Stomach (tissue), 9 donors: Measurements from ENCODE around the gene SLC18A3. TPM values are rescaled to one million over a fixed set of nuclear protein-coding genes. Genes with fewer than 3 reads are reported as not detected.

Experiments
- DNase-seq, 2 donors: peaks; one replicate each; pipeline versions ENCODE4 v3.0.0 to v3.0.0-alpha.2; 2013 to 2019
- H3K27ac ChIP-seq, 5 donors: fragments of 200-600 bp in 4 of 5; sonication (generic) in 4 of 5; one replicate each; pipeline ENCODE4 v1.5.1; 2013 to 2019; ENCODE audit warnings: mild to moderate bottlenecking in 1 of 5, moderate library complexity in 1 of 5
- H3K27me3 ChIP-seq, 3 donors: fragments of 200-600 bp; sonication (generic); one replicate each; pipeline ENCODE4 v1.5.1; 2017 to 2019; ENCODE audit warnings: mixed run types in 1 of 3
- H3K36me3 ChIP-seq, 4 donors: fragments of 200-600 bp; sonication (generic); 1 replicate in 3 of 4; 2 replicates in 1 of 4; pipeline ENCODE4 v1.5.1; 2016 to 2019
- H3K4me1 ChIP-seq, 4 donors: fragments of 200-600 bp; sonication (generic); one replicate each; pipeline ENCODE4 v1.5.1; 2016 to 2019
- H3K4me3 ChIP-seq, 4 donors: fragments of 200-600 bp; sonication (generic) in 3 of 4; one replicate each; pipeline ENCODE4 v1.5.1; 2016 to 2019; ENCODE audit warnings: mild to moderate bottlenecking in 1 of 4
- H3K9me3 ChIP-seq, 4 donors: fragments of 200-600 bp; sonication (generic); one replicate each; pipeline ENCODE4 v1.5.1; 2016 to 2019
- EP300 ChIP-seq: sonication (generic); formaldehyde crosslinking; IDR thresholded peaks from one replicate; pipeline ENCODE4 v1.6.1; 2017; ENCODE audit warnings: antibody characterized with exemption
- POLR2A ChIP-seq, 4 donors: fragments of 450-650 bp; IDR thresholded peaks; one replicate each; pipeline ENCODE4 v1.6.1; 2016; ENCODE audit warnings: antibody characterized with exemption in 4 of 4, control low read depth in 2 of 4, mild to moderate bottlenecking in 1 of 4, moderate library complexity in 1 of 4
- POLR2AphosphoS5 ChIP-seq, 3 donors: sonication (generic); formaldehyde crosslinking; IDR thresholded peaks; one replicate each; pipeline ENCODE4 v1.6.1; 2016; ENCODE audit warnings: antibody characterized with exemption in 3 of 3
- WGBS, 5 donors: extraction: QIAGEN DNeasy Blood & Tissue Kit in 3 of 5; methylation state at CpG; one replicate each; pipeline versions ENCODE4 v1.1.5 to v1.1.7; 2013 to 2018; 5-methylcytosine and 5-hydroxymethylcytosine counted together
- intact Hi-C: fragments of 100-400 bp; cut with DNase I; formaldehyde crosslinking; loops from one replicate; pipeline ENCODE4 v1.15.1; 2023; ENCODE audit warnings: low total_unique reads
- polyA plus RNA-seq, 3 donors: library from polyadenylated mRNA; stranded (reverse); fragments of 200-250 nt; gene quantifications; one replicate each; pipeline ENCODE4 v1.2.3, GENCODE V29; 2013
- total RNA-seq, 5 donors: library from RNA; depleted of rRNA; stranded (reverse); fragments of >200 nt; gene quantifications; one replicate each; pipeline versions ENCODE4 v1.1.0 to v1.2.3, GENCODE V29; 2014 to 2016
- TF ChIP-seq, protein P1 (sequence below), 7 experiments: fragments of 450-650 bp in 4 of 7; fragments of 200-600 bp in 3 of 7; sonication (generic) in 3 of 7; IDR thresholded peaks; one replicate each; pipeline ENCODE4 v1.5.1; 2016 to 2019; ENCODE audit warnings: antibody characterized with exemption in 7 of 7, control low read depth in 2 of 7, mild to moderate bottlenecking in 1 of 7
- donor health status: healthy with polysubstance abuse.
- donor health status: Bipolar disorder and iron deficiency.
- donor health status: healthy.

Gene SLC18A3
- total and polyA plus RNA-seq, 8 donors: 0.20 to 0.73 TPM; not detected in 6

DNA sequence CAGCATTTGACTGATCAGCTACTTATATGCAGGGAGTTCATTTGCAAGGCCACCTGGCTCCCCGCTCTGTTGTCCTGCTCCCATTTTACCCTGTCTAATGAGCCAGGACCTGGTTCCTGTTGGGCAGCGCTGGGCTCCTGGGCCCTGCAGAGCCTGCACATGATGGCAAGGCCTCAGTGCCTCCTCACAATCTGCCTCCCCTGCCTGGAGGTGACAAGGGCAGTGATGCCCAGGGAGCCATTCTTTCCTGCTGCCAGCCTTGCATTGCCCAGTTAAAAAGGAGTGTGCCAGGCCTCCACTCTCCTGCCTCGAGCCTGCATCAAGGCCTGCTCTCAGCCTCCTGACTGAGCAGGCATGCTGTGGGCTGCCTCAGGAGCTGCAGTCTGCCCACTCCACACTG lies 32.2 kb downstream of the SLC18A3 start:
- Histone ChIP-seq H3K27me3 (peaks cover 0 to 66% (median 19%) of the 10 kb centered on the region in 3 donors), H3K4me1 (no peaks in the 10 kb centered on the region), H3K9me3 (no peaks in the 10 kb centered on the region), H3K36me3 (no peaks in the 10 kb centered on the region), H3K4me3 (no peak overlapping the region), H3K27ac (no peak overlapping the region)
- no peak for TF ChIP-seq POLR2A (IDR thresholded peaks at IDR 0.05)
- TF ChIP-seq, protein P1, sequence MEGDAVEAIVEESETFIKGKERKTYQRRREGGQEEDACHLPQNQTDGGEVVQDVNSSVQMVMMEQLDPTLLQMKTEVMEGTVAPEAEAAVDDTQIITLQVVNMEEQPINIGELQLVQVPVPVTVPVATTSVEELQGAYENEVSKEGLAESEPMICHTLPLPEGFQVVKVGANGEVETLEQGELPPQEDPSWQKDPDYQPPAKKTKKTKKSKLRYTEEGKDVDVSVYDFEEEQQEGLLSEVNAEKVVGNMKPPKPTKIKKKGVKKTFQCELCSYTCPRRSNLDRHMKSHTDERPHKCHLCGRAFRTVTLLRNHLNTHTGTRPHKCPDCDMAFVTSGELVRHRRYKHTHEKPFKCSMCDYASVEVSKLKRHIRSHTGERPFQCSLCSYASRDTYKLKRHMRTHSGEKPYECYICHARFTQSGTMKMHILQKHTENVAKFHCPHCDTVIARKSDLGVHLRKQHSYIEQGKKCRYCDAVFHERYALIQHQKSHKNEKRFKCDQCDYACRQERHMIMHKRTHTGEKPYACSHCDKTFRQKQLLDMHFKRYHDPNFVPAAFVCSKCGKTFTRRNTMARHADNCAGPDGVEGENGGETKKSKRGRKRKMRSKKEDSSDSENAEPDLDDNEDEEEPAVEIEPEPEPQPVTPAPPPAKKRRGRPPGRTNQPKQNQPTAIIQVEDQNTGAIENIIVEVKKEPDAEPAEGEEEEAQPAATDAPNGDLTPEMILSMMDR (IDR thresholded peaks at IDR 0.05): no peak
- no peak for TF ChIP-seq POLR2AphosphoS5 (IDR thresholded peaks at IDR 0.05)
- no peak for TF ChIP-seq EP300
- WGBS, 5 donors: 86 to 94% (median 88%) methylated on average over 2 to 3 of the region's 3 CpGs
- no peak for DNase-seq
- intact Hi-C loops: no loop called here

DNA sequence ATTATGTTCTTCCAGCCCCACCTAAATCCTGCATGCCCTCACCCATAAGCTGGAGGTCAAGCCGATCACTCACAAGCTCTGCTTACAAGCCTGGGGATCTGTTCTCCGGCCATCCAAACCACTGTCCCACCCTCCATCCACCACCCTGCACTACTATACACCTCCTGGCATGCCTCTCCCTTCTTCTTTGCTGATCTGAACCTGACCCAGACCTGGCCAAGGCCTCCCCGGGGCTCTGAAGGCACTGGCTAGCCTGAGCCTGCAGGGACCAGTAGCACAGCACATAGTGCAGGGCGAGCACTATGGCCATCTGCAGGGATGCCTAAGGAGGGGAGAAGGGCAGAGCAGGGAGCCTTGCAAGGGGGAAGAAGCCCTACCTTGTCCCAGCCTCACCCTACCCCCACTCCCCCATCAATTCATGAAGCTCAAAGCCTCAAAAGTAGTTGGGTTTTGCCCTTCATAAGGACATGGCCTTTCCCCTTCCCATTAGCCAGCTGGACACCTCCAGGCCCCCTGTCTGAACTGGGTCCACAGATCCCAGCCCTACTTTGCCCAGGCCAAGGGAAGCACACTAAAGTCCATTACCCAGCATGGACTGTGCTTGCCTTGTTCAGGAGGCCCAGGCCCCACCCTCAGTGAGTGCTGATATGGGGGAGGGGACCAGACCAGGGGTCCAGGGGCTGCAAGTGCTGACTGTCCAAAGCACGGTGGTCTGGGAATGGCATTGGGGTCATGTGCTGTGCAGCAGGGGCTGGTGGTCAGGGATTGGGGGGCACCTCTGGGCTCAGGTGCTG lies 33.3 kb downstream of the SLC18A3 start:
- H3K27ac ChIP-seq: no peak overlapping the region
- DNase-seq: no peak
- H3K36me3 ChIP-seq: no peaks in the 10 kb centered on the region
- H3K9me3 ChIP-seq: no peaks in the 10 kb centered on the region
- WGBS, 5 donors: 79 to 93% (median 85%) methylated on average over 5 of the region's 5 CpGs
- H3K4me1 ChIP-seq: no peaks in the 10 kb centered on the region
- peaks cover 0 to 66% (median 19%) of the 10 kb centered on the region in 3 donors for H3K27me3 ChIP-seq
- H3K4me3 ChIP-seq: no peak overlapping the region
- intact Hi-C loops: no loop called here
- TF ChIP-seq POLR2AphosphoS5 (IDR thresholded peaks at IDR 0.05): no peak
- no peak for TF ChIP-seq EP300
- TF ChIP-seq, protein P1 (IDR thresholded peaks at IDR 0.05): no peak
- TF ChIP-seq POLR2A (IDR thresholded peaks at IDR 0.05): no peak

DNA sequence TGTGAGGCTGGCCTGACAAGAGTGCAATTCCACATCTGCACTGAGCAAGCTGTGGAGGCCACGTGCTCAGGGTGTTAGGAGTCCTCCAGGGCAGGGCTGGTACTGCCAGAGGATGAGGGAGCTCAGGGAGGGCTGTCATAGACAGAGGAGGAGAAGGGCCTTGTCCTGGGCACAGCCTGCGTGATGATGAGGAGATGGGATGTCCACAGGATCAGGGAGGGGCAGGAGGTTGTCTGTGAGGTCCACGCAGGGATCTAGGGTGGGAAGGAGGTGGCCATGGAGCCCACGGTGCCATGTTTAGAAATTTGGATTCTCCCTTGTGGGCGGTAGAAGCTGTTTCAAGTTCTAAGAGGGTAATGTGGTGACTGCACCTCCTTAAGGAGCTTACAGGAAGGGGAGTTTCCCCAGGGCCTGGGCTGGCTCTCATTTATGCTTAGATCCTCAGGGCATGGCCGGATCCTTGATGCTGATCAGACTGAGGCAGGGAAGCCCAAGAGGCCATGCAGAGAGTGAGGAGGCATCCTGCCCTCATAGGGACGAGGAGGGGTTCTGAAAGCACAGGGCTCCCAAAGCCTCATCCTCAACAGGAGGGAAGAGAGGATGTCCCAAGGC lies 34.0 kb downstream of the SLC18A3 start:
- intact Hi-C loops: no loop called here
- Histone ChIP-seq H3K4me1 (no peaks in the 10 kb centered on the region), H3K4me3 (no peak overlapping the region), H3K27me3 (peaks cover 0 to 60% (median 19%) of the 10 kb centered on the region in 3 donors), H3K27ac (no peak overlapping the region), H3K9me3 (no peaks in the 10 kb centered on the region), H3K36me3 (no peaks in the 10 kb centered on the region)
- no peak for TF ChIP-seq POLR2A (IDR thresholded peaks at IDR 0.05)
- whole genome bisulfite sequencing, 5 donors: 64 to 80% (median 77%) methylated on average over 7 of the region's 7 CpGs
- DNase-seq: no peak

DNA sequence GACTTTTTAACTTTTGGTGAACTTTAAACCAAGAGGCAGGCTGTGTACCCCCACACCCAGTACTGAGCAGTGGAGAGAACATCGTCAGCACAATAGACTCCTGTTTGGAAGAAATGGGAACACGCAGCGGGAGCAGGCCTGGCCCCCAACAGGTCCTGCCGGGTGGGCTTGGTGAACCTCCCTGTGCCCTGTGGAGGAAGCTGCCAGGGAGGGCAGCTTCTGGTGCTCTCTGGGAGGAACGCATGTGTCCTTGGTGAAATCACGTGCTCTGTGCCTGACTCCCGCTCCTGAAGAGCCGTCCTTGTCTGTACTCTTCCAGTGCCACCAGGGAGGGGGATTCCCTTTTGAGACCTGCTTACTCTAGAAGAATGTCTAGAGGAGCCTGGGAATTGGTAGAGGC lies 35.3 kb downstream of the SLC18A3 start:
- Histone ChIP-seq H3K27ac (no peak overlapping the region), H3K4me1 (no peaks in the 10 kb centered on the region), H3K27me3 (peaks cover 0 to 59% (median 19%) of the 10 kb centered on the region in 3 donors), H3K36me3 (no peaks in the 10 kb centered on the region), H3K9me3 (no peaks in the 10 kb centered on the region), H3K4me3 (no peak overlapping the region)
- peak in 1 of 2 donors; percentile 8 for DNase-seq
- intact Hi-C loops: no loop called here
- 76 to 94% (median 82%) methylated on average over 7 to 8 of the region's 8 CpGs for WGBS, 5 donors
- no peak for TF ChIP-seq POLR2AphosphoS5 (IDR thresholded peaks at IDR 0.05)
- TF ChIP-seq EP300: no peak
- TF ChIP-seq, protein P1 (IDR thresholded peaks at IDR 0.05): no peak
- TF ChIP-seq POLR2A (IDR thresholded peaks at IDR 0.05): no peak
